Uterus (tissue), 4 donors: ENCODE measurements around the gene RGS2. TPM values are rescaled to one million over a fixed set of nuclear protein-coding genes. Genes with fewer than 3 reads are reported as not detected.

Experiments
- DNase-seq, 2 donors: peaks; one replicate each; pipeline ENCODE4 v3.0.0-alpha.2; 2019 to 2020
- H3K27ac ChIP-seq, 2 donors: fragments of 200-600 bp; sonication (generic); 1 replicate in 1 of 2; 2 replicates in 1 of 2; pipeline ENCODE4 v1.5.1; 2016 to 2018
- H3K27me3 ChIP-seq, 2 donors: fragments of 200-600 bp; sonication (generic); one replicate each; pipeline ENCODE4 v1.5.1; 2018 to 2019; ENCODE audit warnings: control low read depth in 1 of 2
- H3K36me3 ChIP-seq, 2 donors: fragments of 200-600 bp; sonication (generic); one replicate each; pipeline ENCODE4 v1.5.1; 2019; ENCODE audit warnings: control low read depth in 1 of 2
- H3K4me1 ChIP-seq, 2 donors: fragments of 200-600 bp; sonication (generic); one replicate each; pipeline ENCODE4 v1.5.1; 2018 to 2019; ENCODE audit warnings: control low read depth in 1 of 2
- H3K4me3 ChIP-seq, 2 donors: fragments of 200-600 bp; sonication (generic); 1 replicate in 1 of 2; 2 replicates in 1 of 2; pipeline ENCODE4 v1.5.1; 2018 to 2019; ENCODE audit warnings: mild to moderate bottlenecking in 1 of 2
- H3K9me3 ChIP-seq, 2 donors: fragments of 200-600 bp; sonication (generic); one replicate each; pipeline ENCODE4 v1.5.1; 2019; ENCODE audit warnings: control low read depth in 1 of 2
- CTCF ChIP-seq, 4 experiments: fragments of 200-600 bp in 2 of 4; fragments of 450-650 bp in 2 of 4; sonication (generic) in 2 of 4; IDR thresholded peaks; one replicate each; pipeline ENCODE4 v1.5.1; 2016 to 2019; ENCODE audit warnings: antibody characterized with exemption in 4 of 4, mild to moderate bottlenecking in 2 of 4, moderate library complexity in 1 of 4
- POLR2A ChIP-seq, 2 donors: fragments of 450-650 bp; IDR thresholded peaks; one replicate each; pipeline ENCODE4 v1.6.1; 2016; ENCODE audit warnings: antibody characterized with exemption in 2 of 2, mild to moderate bottlenecking in 1 of 2, moderate library complexity in 1 of 2
- intact Hi-C: fragments of 100-400 bp; cut with DNase I; formaldehyde crosslinking; loops from one replicate; pipeline ENCODE4 v1.15.1; 2023; ENCODE audit warnings: low total_unique reads
- total RNA-seq, 4 donors: library from RNA; depleted of rRNA in 3 of 4; stranded (reverse); fragments of >200 nt in 3 of 4; gene quantifications; one replicate each; pipeline versions ENCODE4 v1.1.0 to v1.2.4, GENCODE V29; 2014 to 2023
- donor health status: DM: yes; HTN: yes; CAD: no.

The RGS2 gene
- total RNA-seq, 4 donors from 2014 or later, result 103 to 164 (median 134) TPM

GRCh38 chr1:192807211-192808162, 1.4 kb upstream of the RGS2 start:
- peak overlapping the region; percentile 95 to 97 for H3K27ac ChIP-seq
- intact Hi-C loops, result no loop called here
- peaks cover 0 to 14% of the 10 kb centered on the region in 2 donors for H3K4me1 ChIP-seq
- no peak for TF ChIP-seq POLR2A (IDR thresholded peaks at IDR 0.05)
- TF ChIP-seq CTCF (IDR thresholded peaks at IDR 0.05), result peak in 2 of 4 experiments; percentile 43 to 54
- no peaks in the 10 kb centered on the region for H3K27me3 ChIP-seq
- peak overlapping the region; percentile 79 to 89 for H3K4me3 ChIP-seq
- H3K9me3 ChIP-seq, result no peaks in the 10 kb centered on the region
- H3K36me3 ChIP-seq, result no peaks in the 10 kb centered on the region
- DNase-seq, result no peak

GRCh38 chr1:192808163-192808517, 699 bp upstream of the RGS2 start:
- DNase-seq, result no peak
- H3K4me3 ChIP-seq, result peak overlapping the region; percentile 79 to 89
- no peaks in the 10 kb centered on the region for H3K36me3 ChIP-seq
- H3K4me1 ChIP-seq, result peaks cover 0 to 14% of the 10 kb centered on the region in 2 donors
- peak overlapping the region; percentile 95 to 97 for H3K27ac ChIP-seq
- no peaks in the 10 kb centered on the region for H3K27me3 ChIP-seq
- no peak for TF ChIP-seq POLR2A (IDR thresholded peaks at IDR 0.05)
- TF ChIP-seq CTCF (IDR thresholded peaks at IDR 0.05), result no peak
- no peaks in the 10 kb centered on the region for H3K9me3 ChIP-seq
- intact Hi-C loops, result no loop called here

- peak overlapping the region; percentile 79 to 89 for H3K4me3 ChIP-seq
- peak in 1 of 2 donors; percentile 47 for DNase-seq
- intact Hi-C loops, result no loop called here
- peak overlapping the region; percentile 95 to 97 for H3K27ac ChIP-seq
- no peaks in the 10 kb centered on the region for H3K36me3 ChIP-seq
- H3K9me3 ChIP-seq, result no peaks in the 10 kb centered on the region
- no peak for TF ChIP-seq POLR2A (IDR thresholded peaks at IDR 0.05)
- no peak for TF ChIP-seq CTCF (IDR thresholded peaks at IDR 0.05)
- peaks cover 0 to 8% of the 10 kb centered on the region in 2 donors for H3K4me1 ChIP-seq
- H3K27me3 ChIP-seq, result no peaks in the 10 kb centered on the region
These were observed 741 bp downstream of the RGS2 start for GRCh38 chr1:192809307-192810252.

- Histone ChIP-seq H3K4me3 (peak overlapping the region; percentile 79 to 89), H3K27ac (peak overlapping the region; percentile 95 to 97), H3K36me3 (no peaks in the 10 kb centered on the region), H3K27me3 (no peaks in the 10 kb centered on the region), H3K4me1 (peaks cover 0 to 7% of the 10 kb centered on the region in 2 donors), H3K9me3 (no peaks in the 10 kb centered on the region)
- DNase-seq, result no peak
- TF ChIP-seq CTCF (IDR thresholded peaks at IDR 0.05), result no peak
- no peak for TF ChIP-seq POLR2A (IDR thresholded peaks at IDR 0.05)
- intact Hi-C loops, result no loop called here
These were observed 1.5 kb downstream of the RGS2 start for GRCh38 chr1:192810253-192810880.
